GM12878 (cell line): ENCODE data around the gene LAD1. TPM values are rescaled to one million over a fixed set of nuclear protein-coding genes. Genes with fewer than 3 reads are reported as not detected.

ENCODE experiments used
- ATAC-seq: fragments of 200-7000 bp; cut with Tn5 transposase; 3 replicates; pipeline ENCODE4 v1.9.1; 2020; ENCODE audit warnings: mild to moderate bottlenecking, moderate library complexity
- BruUV-seq: library from RNA; stranded (reverse); fragments of 400-500 nt; replicated peaks from 2 replicates; lab custom pipeline; 2021; lab: Mats Ljungman, UMichigan
- CTCF ChIA-PET: fragments of 300-600 bp; sonication (Branson Sonifier 250); formaldehyde crosslinking; extraction: SDS; loops from one replicate; lab custom pipeline; 2021; ENCODE audit warnings: inconsistent platforms; lab: Yijun Ruan, JAX
- POLR2A ChIA-PET: fragments of 350-600 bp; formaldehyde crosslinking; extraction: SDS; loops from one replicate; lab custom pipeline; 2021; ENCODE audit warnings: inconsistent platforms; lab: Charles Lee
- RAD21 ChIA-PET: fragments of 300-600 bp; sonication (Branson Sonifier 250); formaldehyde crosslinking; loops from one replicate; lab custom pipeline; 2023; ENCODE audit warnings: antibody characterized with exemption; ENCODE audit not compliant: unreplicated experiment; lab: Charles Lee
- SMC1A ChIA-PET: fragments of 300-600 bp; sonication (Branson Sonifier 250); formaldehyde crosslinking; loops from one replicate; lab custom pipeline; 2023; ENCODE audit not compliant: unreplicated experiment, uncharacterized antibody; lab: Charles Lee
- DNase-seq: peaks from one replicate; pipeline ENCODE4 v3.0.0-alpha.2; 2011; ENCODE audit warnings: low read depth, low spot score
- FAIRE-seq: peaks from 3 replicates; lab custom pipeline; 2011; peaks lifted over from hg19 to GRCh38; lab: Jason Lieb, UNC
- H2AFZ ChIP-seq: 2 replicates; pipeline ENCODE4 v1.6.0; 2011; ENCODE audit warnings: low read depth, low read length, control low read depth; ENCODE audit not compliant: control insufficient read depth
- H3K27ac ChIP-seq: 2 replicates; pipeline ENCODE4 v1.5.1; 2011; ENCODE audit warnings: control low read depth; ENCODE audit not compliant: control insufficient read depth, insufficient read depth
- H3K27me3 ChIP-seq, 2 experiments: replicated peaks in 1 of 2; 2 replicates each; pipeline versions ENCODE4 v1.6.0 to v1.6.1; 2011; ENCODE audit warnings: low read length in 1 of 2; ENCODE audit not compliant: control insufficient read depth in 2 of 2, insufficient read depth in 2 of 2
- H3K36me3 ChIP-seq, 2 experiments: 2 replicates each; pipeline ENCODE4 v1.5.1; 2011; ENCODE audit warnings: low read length in 1 of 2; ENCODE audit not compliant: control insufficient read depth in 2 of 2, insufficient read depth in 2 of 2
- H3K4me1 ChIP-seq: 2 replicates; pipeline ENCODE4 v1.6.1; 2011; ENCODE audit warnings: mild to moderate bottlenecking, low read length, moderate library complexity, mixed read lengths; ENCODE audit not compliant: control insufficient read depth, insufficient read depth
- H3K4me2 ChIP-seq: 2 replicates; pipeline ENCODE4 v1.6.0; 2011; ENCODE audit warnings: control low read depth; ENCODE audit not compliant: control insufficient read depth, insufficient read depth
- H3K4me3 ChIP-seq: fragments of 200-600 bp; sonication (generic); 2 replicates; pipeline ENCODE4 v1.5.1; 2016
- H3K79me2 ChIP-seq: 2 replicates; pipeline ENCODE4 v1.6.0; 2011; ENCODE audit warnings: low read length; ENCODE audit not compliant: control insufficient read depth, insufficient read depth
- H3K9ac ChIP-seq: 2 replicates; pipeline ENCODE4 v1.8.0; 2011; ENCODE audit warnings: low read length, control low read depth, mixed read lengths; ENCODE audit not compliant: control insufficient read depth, insufficient read depth
- H3K9me3 ChIP-seq: replicated peaks from 3 replicates; pipeline ENCODE4 v1.5.1; 2011; ENCODE audit warnings: mild to moderate bottlenecking, low read length; ENCODE audit not compliant: control insufficient read depth, insufficient read depth
- H4K20me1 ChIP-seq: 2 replicates; pipeline ENCODE4 v1.6.0; 2011; ENCODE audit not compliant: control insufficient read depth, insufficient read depth
- GABPA ChIP-seq: IDR thresholded peaks from 2 replicates; pipeline ENCODE4 v1.6.1; 2014; ENCODE audit warnings: antibody characterized with exemption, low read depth, mild to moderate bottlenecking, inconsistent platforms
- IKZF1 ChIP-seq: fragments of 450-650 bp; conservative IDR thresholded peaks from 2 replicates; pipeline ENCODE4 v1.6.1; 2017; ENCODE audit warnings: antibody characterized with exemption, mild to moderate bottlenecking
- PAX5 ChIP-seq: IDR thresholded peaks from 2 replicates; pipeline ENCODE4 v1.6.1; 2011; ENCODE audit warnings: low read depth, low read length, borderline replicate concordance
- SP1 ChIP-seq: IDR thresholded peaks from one replicate; pipeline ENCODE4 v1.6.1; 2011; ENCODE audit warnings: low read depth, low read length
- SRF ChIP-seq, 2 experiments: IDR thresholded peaks; 2 replicates each; pipeline ENCODE4 v1.6.1; 2011; ENCODE audit warnings: low read depth in 2 of 2, low read length in 2 of 2, mild to moderate bottlenecking in 1 of 2, moderate library complexity in 1 of 2
- TCF3 ChIP-seq: IDR thresholded peaks from 2 replicates; pipeline ENCODE4 v1.6.1; 2012; ENCODE audit warnings: low read depth, mild to moderate bottlenecking, low read length, borderline replicate concordance; ENCODE audit not compliant: insufficient read depth
- WRNIP1 ChIP-seq: IDR thresholded peaks from 2 replicates; pipeline ENCODE4 v1.6.1; 2011; ENCODE audit warnings: low read depth, low read length, improper control_type of control experiment, borderline replicate concordance
- YY1 ChIP-seq: IDR thresholded peaks from 2 replicates; pipeline ENCODE4 v1.6.1; 2011; ENCODE audit warnings: low read depth, mild to moderate bottlenecking, low read length
- WGBS: methylation state at CpG from one replicate; pipeline ENCODE4 v1.1.6; 2016; ENCODE audit warnings: low lambda C conversion rate; ENCODE audit not compliant: insufficient replicate concordance, insufficient coverage; ENCODE audit errors: missing lambda C conversion rate; 5-methylcytosine and 5-hydroxymethylcytosine counted together
- in situ Hi-C: fragments of 300-500 bp; cut with MboI; formaldehyde crosslinking; loops from 9 replicates; pipeline ENCODE4 v1.14.3; 2018; ENCODE audit warnings: mixed read lengths
- intact Hi-C: fragments of 100-400 bp; cut with micrococcal nuclease; formaldehyde crosslinking; loops from one replicate; pipeline ENCODE4 v1.14.2; 2022; ENCODE audit not compliant: unreplicated experiment
- polyA plus RNA-seq, 11 experiments: library from polyadenylated mRNA; depleted of rRNA in 4 of 11; unstranded in 6 of 11; stranded (reverse) in 5 of 11; fragments of >200 nt; fragmentation: Nextera tagmentation in 4 of 11; fragmentation: Illumina TruSeq in 1 of 11; extraction: Ambion mirVana in 4 of 11; extraction: Trizol in 1 of 11; gene quantifications; 1 replicate in 1 of 11; 2 replicates in 10 of 11; pipeline versions ENCODE4 v1.2.1 to v1.2.3, GENCODE V29; 2011 to 2016; ENCODE audit warnings: inconsistent platforms in 2 of 11, missing spikeins in 2 of 11, low read depth in 1 of 11
- total RNA-seq, 4 experiments: library from RNA; depleted of rRNA in 3 of 4; stranded (reverse); fragments of >200 nt in 3 of 4; fragmentation: Illumina TruSeq in 1 of 4; extraction: Trizol in 1 of 4; gene quantifications; 2 replicates each; pipeline versions ENCODE4 v1.2.1 to v1.2.3, GENCODE V29; 2013 to 2021
- TF ChIP-seq, protein P1 (sequence below): fragments of 450-650 bp; IDR thresholded peaks from 2 replicates; pipeline ENCODE4 v1.6.1; 2016; ENCODE audit warnings: mild to moderate bottlenecking
- TF ChIP-seq, protein P2 (sequence below): fragments of 450-650 bp; IDR thresholded peaks from 2 replicates; pipeline ENCODE4 v1.6.1; 2016; ENCODE audit warnings: mild to moderate bottlenecking
- TF ChIP-seq, protein P3 (sequence below): fragments of 450-650 bp; IDR thresholded peaks from 2 replicates; pipeline ENCODE4 v1.6.1; 2017; ENCODE audit warnings: antibody characterized with exemption, mild to moderate bottlenecking, moderate library complexity
- TF ChIP-seq, protein P4 (sequence below): fragments of 450-650 bp; IDR thresholded peaks from 2 replicates; pipeline ENCODE4 v1.6.1; 2017; ENCODE audit warnings: borderline replicate concordance
- TF ChIP-seq, protein P5 (sequence below): fragments of 450-650 bp; IDR thresholded peaks from 2 replicates; pipeline ENCODE4 v1.6.1; 2017; ENCODE audit warnings: mild to moderate bottlenecking, low read depth, inconsistent platforms; ENCODE audit not compliant: poor library complexity, severe bottlenecking

The LAD1 gene
- total and polyA plus RNA-seq, 10 of the 15 experiments (the other 5 are each of a cell fraction or from before 2014, with no cell fraction given) = 0.05 to 0.48 (median 0.32) TPM; not detected in 3

DNA sequence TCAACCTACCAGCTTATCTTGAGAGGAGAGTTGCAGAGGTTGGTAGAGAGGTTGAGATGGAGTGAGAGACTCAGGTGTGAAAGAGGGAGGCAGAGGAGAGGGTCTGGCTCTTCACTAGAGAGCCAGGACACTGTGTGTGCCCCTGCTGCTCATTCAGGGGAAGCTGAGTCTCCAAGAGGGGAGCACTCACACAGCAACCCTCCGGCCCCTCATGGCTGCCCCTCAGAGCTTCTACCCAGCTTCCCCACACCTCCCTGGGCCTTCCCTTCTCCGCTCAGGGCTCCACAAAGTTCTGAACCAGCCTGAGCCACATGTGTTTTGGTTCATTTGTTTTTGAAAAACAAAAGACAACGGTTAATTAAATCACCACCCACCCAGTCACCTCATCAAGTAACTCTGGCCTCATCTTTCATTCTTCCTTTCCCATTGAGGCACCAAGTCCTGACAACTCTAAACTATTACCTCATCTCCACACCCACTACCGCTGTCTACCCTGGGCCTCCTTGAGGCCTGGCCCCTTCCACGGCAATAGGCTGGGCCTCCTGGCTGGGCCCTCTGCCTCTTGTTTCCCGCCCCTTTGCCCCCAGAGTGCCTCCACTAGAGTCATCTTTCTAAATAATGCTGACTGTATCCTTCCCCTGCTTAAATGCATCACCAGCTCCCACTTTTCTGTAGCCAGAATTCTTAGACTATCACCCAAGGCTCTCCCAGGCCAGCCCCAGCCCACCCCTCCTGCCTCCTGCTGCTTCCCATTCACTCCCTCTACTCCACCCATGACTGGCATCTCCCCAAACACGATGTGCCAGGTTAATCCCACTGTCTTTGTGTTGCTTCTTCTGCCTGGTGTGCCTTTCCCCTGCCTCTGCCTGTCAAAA, 54.7 kb downstream of the LAD1 start:
- H2AFZ ChIP-seq = no peak overlapping the region
- TF ChIP-seq SP1 (no peak), IKZF1 (no peak), SRF (IDR thresholded peaks at IDR 0.05; ENCODE audit: low read depth in 2 of 2, low read length in 2 of 2) (no peak), TCF3 (no peak), WRNIP1 (no peak), PAX5 (no peak), YY1 (no peak), GABPA (no peak)
- TF ChIP-seq, protein P1, sequence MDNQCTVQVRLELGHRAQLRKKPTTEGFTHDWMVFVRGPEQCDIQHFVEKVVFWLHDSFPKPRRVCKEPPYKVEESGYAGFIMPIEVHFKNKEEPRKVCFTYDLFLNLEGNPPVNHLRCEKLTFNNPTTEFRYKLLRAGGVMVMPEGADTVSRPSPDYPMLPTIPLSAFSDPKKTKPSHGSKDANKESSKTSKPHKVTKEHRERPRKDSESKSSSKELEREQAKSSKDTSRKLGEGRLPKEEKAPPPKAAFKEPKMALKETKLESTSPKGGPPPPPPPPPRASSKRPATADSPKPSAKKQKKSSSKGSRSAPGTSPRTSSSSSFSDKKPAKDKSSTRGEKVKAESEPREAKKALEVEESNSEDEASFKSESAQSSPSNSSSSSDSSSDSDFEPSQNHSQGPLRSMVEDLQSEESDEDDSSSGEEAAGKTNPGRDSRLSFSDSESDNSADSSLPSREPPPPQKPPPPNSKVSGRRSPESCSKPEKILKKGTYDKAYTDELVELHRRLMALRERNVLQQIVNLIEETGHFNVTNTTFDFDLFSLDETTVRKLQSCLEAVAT = no peak
- TF ChIP-seq, protein P2, sequence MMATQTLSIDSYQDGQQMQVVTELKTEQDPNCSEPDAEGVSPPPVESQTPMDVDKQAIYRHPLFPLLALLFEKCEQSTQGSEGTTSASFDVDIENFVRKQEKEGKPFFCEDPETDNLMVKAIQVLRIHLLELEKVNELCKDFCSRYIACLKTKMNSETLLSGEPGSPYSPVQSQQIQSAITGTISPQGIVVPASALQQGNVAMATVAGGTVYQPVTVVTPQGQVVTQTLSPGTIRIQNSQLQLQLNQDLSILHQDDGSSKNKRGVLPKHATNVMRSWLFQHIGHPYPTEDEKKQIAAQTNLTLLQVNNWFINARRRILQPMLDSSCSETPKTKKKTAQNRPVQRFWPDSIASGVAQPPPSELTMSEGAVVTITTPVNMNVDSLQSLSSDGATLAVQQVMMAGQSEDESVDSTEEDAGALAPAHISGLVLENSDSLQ = no peak
- TF ChIP-seq, protein P3, sequence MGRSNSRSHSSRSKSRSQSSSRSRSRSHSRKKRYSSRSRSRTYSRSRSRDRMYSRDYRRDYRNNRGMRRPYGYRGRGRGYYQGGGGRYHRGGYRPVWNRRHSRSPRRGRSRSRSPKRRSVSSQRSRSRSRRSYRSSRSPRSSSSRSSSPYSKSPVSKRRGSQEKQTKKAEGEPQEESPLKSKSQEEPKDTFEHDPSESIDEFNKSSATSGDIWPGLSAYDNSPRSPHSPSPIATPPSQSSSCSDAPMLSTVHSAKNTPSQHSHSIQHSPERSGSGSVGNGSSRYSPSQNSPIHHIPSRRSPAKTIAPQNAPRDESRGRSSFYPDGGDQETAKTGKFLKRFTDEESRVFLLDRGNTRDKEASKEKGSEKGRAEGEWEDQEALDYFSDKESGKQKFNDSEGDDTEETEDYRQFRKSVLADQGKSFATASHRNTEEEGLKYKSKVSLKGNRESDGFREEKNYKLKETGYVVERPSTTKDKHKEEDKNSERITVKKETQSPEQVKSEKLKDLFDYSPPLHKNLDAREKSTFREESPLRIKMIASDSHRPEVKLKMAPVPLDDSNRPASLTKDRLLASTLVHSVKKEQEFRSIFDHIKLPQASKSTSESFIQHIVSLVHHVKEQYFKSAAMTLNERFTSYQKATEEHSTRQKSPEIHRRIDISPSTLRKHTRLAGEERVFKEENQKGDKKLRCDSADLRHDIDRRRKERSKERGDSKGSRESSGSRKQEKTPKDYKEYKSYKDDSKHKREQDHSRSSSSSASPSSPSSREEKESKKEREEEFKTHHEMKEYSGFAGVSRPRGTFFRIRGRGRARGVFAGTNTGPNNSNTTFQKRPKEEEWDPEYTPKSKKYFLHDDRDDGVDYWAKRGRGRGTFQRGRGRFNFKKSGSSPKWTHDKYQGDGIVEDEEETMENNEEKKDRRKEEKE = no peak
- TF ChIP-seq, protein P4, sequence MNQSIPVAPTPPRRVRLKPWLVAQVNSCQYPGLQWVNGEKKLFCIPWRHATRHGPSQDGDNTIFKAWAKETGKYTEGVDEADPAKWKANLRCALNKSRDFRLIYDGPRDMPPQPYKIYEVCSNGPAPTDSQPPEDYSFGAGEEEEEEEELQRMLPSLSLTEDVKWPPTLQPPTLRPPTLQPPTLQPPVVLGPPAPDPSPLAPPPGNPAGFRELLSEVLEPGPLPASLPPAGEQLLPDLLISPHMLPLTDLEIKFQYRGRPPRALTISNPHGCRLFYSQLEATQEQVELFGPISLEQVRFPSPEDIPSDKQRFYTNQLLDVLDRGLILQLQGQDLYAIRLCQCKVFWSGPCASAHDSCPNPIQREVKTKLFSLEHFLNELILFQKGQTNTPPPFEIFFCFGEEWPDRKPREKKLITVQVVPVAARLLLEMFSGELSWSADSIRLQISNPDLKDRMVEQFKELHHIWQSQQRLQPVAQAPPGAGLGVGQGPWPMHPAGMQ = no peak
- TF ChIP-seq, protein P5, sequence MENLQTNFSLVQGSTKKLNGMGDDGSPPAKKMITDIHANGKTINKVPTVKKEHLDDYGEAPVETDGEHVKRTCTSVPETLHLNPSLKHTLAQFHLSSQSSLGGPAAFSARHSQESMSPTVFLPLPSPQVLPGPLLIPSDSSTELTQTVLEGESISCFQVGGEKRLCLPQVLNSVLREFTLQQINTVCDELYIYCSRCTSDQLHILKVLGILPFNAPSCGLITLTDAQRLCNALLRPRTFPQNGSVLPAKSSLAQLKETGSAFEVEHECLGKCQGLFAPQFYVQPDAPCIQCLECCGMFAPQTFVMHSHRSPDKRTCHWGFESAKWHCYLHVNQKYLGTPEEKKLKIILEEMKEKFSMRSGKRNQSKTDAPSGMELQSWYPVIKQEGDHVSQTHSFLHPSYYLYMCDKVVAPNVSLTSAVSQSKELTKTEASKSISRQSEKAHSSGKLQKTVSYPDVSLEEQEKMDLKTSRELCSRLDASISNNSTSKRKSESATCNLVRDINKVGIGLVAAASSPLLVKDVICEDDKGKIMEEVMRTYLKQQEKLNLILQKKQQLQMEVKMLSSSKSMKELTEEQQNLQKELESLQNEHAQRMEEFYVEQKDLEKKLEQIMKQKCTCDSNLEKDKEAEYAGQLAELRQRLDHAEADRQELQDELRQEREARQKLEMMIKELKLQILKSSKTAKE = no peak

More for the DNA sequence above, 54.7 kb downstream of the LAD1 start:
- in situ Hi-C loops = no loop called here
- ChIA-PET CTCF (interaction anchor here (1.4 to 4.7 kb wide), 2 partner anchors 35 to 65 kb away, joined by 3 to 46 read pairs; no protein-coding TSS in a partner anchor), RAD21 (interaction anchor here (0.8 kb wide), 1 partner anchor 61 kb away, joined by 3 read pairs; no protein-coding TSS in a partner anchor), SMC1A (no interaction called here), POLR2A (no interaction called here)
- H3K36me3 ChIP-seq = no peaks in the 10 kb centered on the region
- no peaks in the 10 kb centered on the region for H3K4me1 ChIP-seq
- DNase-seq (no peak), FAIRE-seq (no peak), ATAC-seq (no peak)
- H3K9me3 ChIP-seq = no peaks in the 10 kb centered on the region; the same call in 2 of the 3 replicates
- no peak overlapping the region for H3K4me3 ChIP-seq
- no peaks in the 10 kb centered on the region for H3K79me2 ChIP-seq
- intact Hi-C loops = loop anchor here (5.0 kb wide), 1 partner anchor 92 kb away; no protein-coding TSS in a partner anchor
- H3K27ac ChIP-seq = no peak overlapping the region
- H3K27me3 ChIP-seq = peaks cover 0 to 1% of the 10 kb centered on the region in 2 experiments; a peak in 2 of 4 replicates
- 18% methylated on average over 7 of the region's 7 CpGs for WGBS
- H3K9ac ChIP-seq = no peak overlapping the region
- H3K4me2 ChIP-seq = no peak overlapping the region
- no TSS peak for BruUV-seq
- no peaks in the 10 kb centered on the region for H4K20me1 ChIP-seq
